Measurements from ENCODE around the gene WNT9A.
"Not testable (repeated sequence)": the region's sequence is repeated elsewhere in the genome, so short reads cannot be mapped to it uniquely, and the experiment has no call there.

The WNT9A gene

GRCh38 chr1:227987181-227987580 is 39.4 kb upstream of the WNT9A start:
- no peak for TF ChIP-seq EZH2phosphoT487 (IDR thresholded peaks at IDR 0.05; ENCODE audit: low read length)
- no peak for TF ChIP-seq EZH2 (optimal IDR thresholded peaks at IDR 0.05; ENCODE audit: low read depth, low read length)
- no peak for TF ChIP-seq CTCF (IDR thresholded peaks at IDR 0.05; ENCODE audit: low read length)
- no peak for DNase-seq
- no peak overlapping the region for H3K27ac ChIP-seq (ENCODE audit: low read length)

GRCh38 chr1:227975583-227976283 is 28.0 kb upstream of the WNT9A start:
- not testable (repeated sequence) for H3K9me2 ChIP-seq (replicated peaks; ENCODE audit: insufficient read depth, low read length); H3K9ac ChIP-seq (ENCODE audit: low read length); H3K36me3 ChIP-seq (replicated peaks; ENCODE audit: insufficient read depth, low read length); H3K9me3 ChIP-seq (replicated peaks; ENCODE audit: insufficient read depth, low read length); H3K4me2 ChIP-seq (ENCODE audit: low read depth, low read length); H4K20me1 ChIP-seq (ENCODE audit: insufficient read depth, low read length); H3F3A ChIP-seq (ENCODE audit: insufficient read depth, low read length); H2AFZ ChIP-seq (ENCODE audit: low read length); DNase-seq; H3K4me1 ChIP-seq (ENCODE audit: low read length); H3K4me3 ChIP-seq (ENCODE audit: low read length); H3K79me2 ChIP-seq (ENCODE audit: low read length); H3K27me3 ChIP-seq (replicated peaks; ENCODE audit: insufficient read depth, low read length); H3K27ac ChIP-seq (ENCODE audit: low read length)

More at GRCh38 chr1:227987181-227987580, 39.4 kb upstream of the WNT9A start:
- Histone ChIP-seq H3K9me3 (replicated peaks; ENCODE audit: insufficient read depth, low read length) (no peaks in the 10 kb centered on the region), H3K9ac (ENCODE audit: low read length) (no peak overlapping the region), H4K20me1 (ENCODE audit: insufficient read depth, low read length) (no peaks in the 10 kb centered on the region), H3K36me3 (replicated peaks; ENCODE audit: insufficient read depth, low read length) (no peaks in the 10 kb centered on the region), H3K4me2 (ENCODE audit: low read depth, low read length) (no peak overlapping the region), H3K27me3 (replicated peaks; ENCODE audit: insufficient read depth, low read length) (no peaks in the 10 kb centered on the region), H3K79me2 (ENCODE audit: low read length) (no peaks in the 10 kb centered on the region), H2AFZ (ENCODE audit: low read length) (no peak overlapping the region), H3K4me1 (ENCODE audit: low read length) (no peaks in the 10 kb centered on the region), H3K9me2 (replicated peaks; ENCODE audit: insufficient read depth, low read length) (no peaks in the 10 kb centered on the region), H3F3A (ENCODE audit: insufficient read depth, low read length) (no peaks in the 10 kb centered on the region), H3K4me3 (ENCODE audit: low read length) (no peak overlapping the region)

GRCh38 chr1:227973724-227974288 is 26.1 kb upstream of the WNT9A start:
- H4K20me1 ChIP-seq (ENCODE audit: insufficient read depth, low read length); H3K36me3 ChIP-seq (replicated peaks; ENCODE audit: insufficient read depth, low read length); H3K9me3 ChIP-seq (replicated peaks; ENCODE audit: insufficient read depth, low read length); H3K79me2 ChIP-seq (ENCODE audit: low read length); H2AFZ ChIP-seq (ENCODE audit: low read length); H3F3A ChIP-seq (ENCODE audit: insufficient read depth, low read length); H3K4me2 ChIP-seq (ENCODE audit: low read depth, low read length); H3K4me1 ChIP-seq (ENCODE audit: low read length); H3K9me2 ChIP-seq (replicated peaks; ENCODE audit: insufficient read depth, low read length); DNase-seq; H3K27ac ChIP-seq (ENCODE audit: low read length); H3K9ac ChIP-seq (ENCODE audit: low read length); H3K27me3 ChIP-seq (replicated peaks; ENCODE audit: insufficient read depth, low read length); H3K4me3 ChIP-seq (ENCODE audit: low read length): not testable (repeated sequence)

- H3K9ac ChIP-seq (ENCODE audit: low read length); H3K9me3 ChIP-seq (replicated peaks; ENCODE audit: insufficient read depth, low read length); H4K20me1 ChIP-seq (ENCODE audit: insufficient read depth, low read length); H2AFZ ChIP-seq (ENCODE audit: low read length); H3K4me1 ChIP-seq (ENCODE audit: low read length); H3K4me2 ChIP-seq (ENCODE audit: low read depth, low read length); H3K79me2 ChIP-seq (ENCODE audit: low read length); DNase-seq; H3K27me3 ChIP-seq (replicated peaks; ENCODE audit: insufficient read depth, low read length); H3F3A ChIP-seq (ENCODE audit: insufficient read depth, low read length); H3K4me3 ChIP-seq (ENCODE audit: low read length); H3K9me2 ChIP-seq (replicated peaks; ENCODE audit: insufficient read depth, low read length); H3K36me3 ChIP-seq (replicated peaks; ENCODE audit: insufficient read depth, low read length); H3K27ac ChIP-seq (ENCODE audit: low read length): not testable (repeated sequence)
Observed at GRCh38 chr1:227972843-227973374, 25.2 kb upstream of the WNT9A start.

- not testable (repeated sequence) for H3K4me2 ChIP-seq (ENCODE audit: low read depth, low read length); H3K4me3 ChIP-seq (ENCODE audit: low read length); H3K36me3 ChIP-seq (replicated peaks; ENCODE audit: insufficient read depth, low read length); H3K4me1 ChIP-seq (ENCODE audit: low read length); H4K20me1 ChIP-seq (ENCODE audit: insufficient read depth, low read length); DNase-seq; H3K27me3 ChIP-seq (replicated peaks; ENCODE audit: insufficient read depth, low read length); H3K9me3 ChIP-seq (replicated peaks; ENCODE audit: insufficient read depth, low read length); H3F3A ChIP-seq (ENCODE audit: insufficient read depth, low read length); H3K9me2 ChIP-seq (replicated peaks; ENCODE audit: insufficient read depth, low read length); H2AFZ ChIP-seq (ENCODE audit: low read length); H3K9ac ChIP-seq (ENCODE audit: low read length); H3K27ac ChIP-seq (ENCODE audit: low read length); H3K79me2 ChIP-seq (ENCODE audit: low read length)
Observed at GRCh38 chr1:227972283-227972679, 24.5 kb upstream of the WNT9A start.

- H4K20me1 ChIP-seq (ENCODE audit: insufficient read depth, low read length); H3K9me2 ChIP-seq (replicated peaks; ENCODE audit: insufficient read depth, low read length); H2AFZ ChIP-seq (ENCODE audit: low read length); H3K27ac ChIP-seq (ENCODE audit: low read length); DNase-seq; H3K4me2 ChIP-seq (ENCODE audit: low read depth, low read length); H3K4me3 ChIP-seq (ENCODE audit: low read length); H3K4me1 ChIP-seq (ENCODE audit: low read length); H3F3A ChIP-seq (ENCODE audit: insufficient read depth, low read length); H3K36me3 ChIP-seq (replicated peaks; ENCODE audit: insufficient read depth, low read length); H3K27me3 ChIP-seq (replicated peaks; ENCODE audit: insufficient read depth, low read length); H3K9me3 ChIP-seq (replicated peaks; ENCODE audit: insufficient read depth, low read length); H3K9ac ChIP-seq (ENCODE audit: low read length); H3K79me2 ChIP-seq (ENCODE audit: low read length): not testable (repeated sequence)
Observed at GRCh38 chr1:227971643-227972282, 24.0 kb upstream of the WNT9A start.

GRCh38 chr1:227971216-227971615 is 23.5 kb upstream of the WNT9A start:
- not testable (repeated sequence) for H3K4me1 ChIP-seq (ENCODE audit: low read length); H3F3A ChIP-seq (ENCODE audit: insufficient read depth, low read length); H4K20me1 ChIP-seq (ENCODE audit: insufficient read depth, low read length); H3K79me2 ChIP-seq (ENCODE audit: low read length); H3K27ac ChIP-seq (ENCODE audit: low read length); DNase-seq; H3K4me3 ChIP-seq (ENCODE audit: low read length); H2AFZ ChIP-seq (ENCODE audit: low read length); H3K9ac ChIP-seq (ENCODE audit: low read length); H3K27me3 ChIP-seq (replicated peaks; ENCODE audit: insufficient read depth, low read length); H3K36me3 ChIP-seq (replicated peaks; ENCODE audit: insufficient read depth, low read length); H3K4me2 ChIP-seq (ENCODE audit: low read depth, low read length); H3K9me2 ChIP-seq (replicated peaks; ENCODE audit: insufficient read depth, low read length); H3K9me3 ChIP-seq (replicated peaks; ENCODE audit: insufficient read depth, low read length)
